ENCODE results near the gene LSR.

The LSR gene

DNA sequence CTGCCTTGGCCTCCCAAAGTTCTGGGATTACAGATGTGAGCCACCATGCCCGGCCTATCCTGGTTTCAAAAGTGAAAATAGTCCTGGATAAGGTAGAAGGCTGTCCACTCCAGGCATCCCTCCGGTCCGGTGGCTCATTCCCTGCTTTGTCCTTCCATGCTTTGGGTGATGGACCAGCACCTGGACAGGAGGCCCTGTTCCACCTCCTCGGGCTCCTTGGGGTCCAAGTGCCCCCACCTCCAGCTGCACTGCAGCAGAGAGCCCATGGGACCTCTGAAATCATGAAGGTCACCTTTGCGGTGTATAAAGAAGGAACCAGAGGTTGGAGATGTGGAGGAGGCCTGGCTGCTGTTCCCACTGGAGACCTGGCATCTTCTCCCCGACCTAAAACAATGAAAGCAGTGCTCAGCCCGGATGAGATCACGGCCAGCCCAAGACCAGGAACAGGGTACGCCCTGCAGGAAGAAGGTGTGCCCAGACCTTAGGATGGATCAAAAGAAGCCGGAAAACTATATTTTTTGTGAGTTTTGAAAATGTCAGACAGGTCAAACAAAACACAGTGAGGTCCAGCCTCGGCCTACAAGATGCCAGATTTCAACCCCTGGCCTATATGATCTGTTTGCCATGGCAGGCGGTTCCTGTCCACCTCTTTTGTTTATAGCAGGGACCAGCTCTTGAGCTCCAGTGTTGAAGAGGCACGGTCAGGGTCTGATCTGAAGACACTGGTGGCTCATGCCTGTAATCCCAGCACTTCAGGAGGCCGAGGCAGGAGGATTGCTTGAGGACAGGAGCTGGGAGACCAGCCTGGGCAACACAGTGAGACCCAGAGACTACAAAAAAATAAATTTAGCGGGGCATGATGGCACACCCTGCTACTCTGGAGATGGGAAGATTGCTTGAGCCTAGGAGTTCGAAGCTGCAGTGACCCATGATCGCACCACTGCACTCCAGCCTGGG is 5.8 kb downstream of the LSR start:
- Histone ChIP-seq H3K4me1 (ENCODE audit: control insufficient read depth, low read depth, low read length) (peaks cover 6% of the 10 kb centered on the region), H3K27ac (ENCODE audit: low read length) (no peak overlapping the region), H3K4me3 (ENCODE audit: low read length) (no peak overlapping the region), H3K27me3 (ENCODE audit: control insufficient read depth, insufficient read depth, low read length) (no peaks in the 10 kb centered on the region), H3K9me3 (ENCODE audit: control insufficient read depth, low read depth, low read length) (no peaks in the 10 kb centered on the region), H3K36me3 (ENCODE audit: control insufficient read depth, low read depth, low read length) (peaks cover 44% of the 10 kb centered on the region), H3K9ac (ENCODE audit: low read length) (no peak overlapping the region)

DNA sequence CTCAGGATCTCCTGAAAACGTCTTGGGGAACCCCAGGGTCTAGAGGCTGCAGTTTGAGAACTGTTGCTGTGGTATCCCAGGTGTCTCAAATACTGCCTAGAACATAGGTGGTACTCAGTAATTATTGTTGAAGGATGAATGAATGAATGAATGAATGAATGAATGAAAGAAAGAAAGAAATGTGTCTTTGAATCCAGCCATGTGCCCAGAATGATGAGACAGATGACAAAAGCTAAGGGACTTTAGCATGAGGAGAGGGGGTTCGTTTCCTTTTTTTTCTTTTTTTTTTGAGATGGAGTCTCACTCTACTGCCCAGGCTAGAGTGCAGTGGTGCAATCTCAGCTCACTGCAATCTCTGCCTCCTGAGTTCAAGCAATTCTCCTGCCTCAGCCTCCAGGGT is 7.8 kb downstream of the LSR start:
- Histone ChIP-seq H3K36me3 (ENCODE audit: control insufficient read depth, low read depth, low read length) (peaks cover 40% of the 10 kb centered on the region), H3K4me3 (ENCODE audit: low read length) (no peak overlapping the region), H3K9me3 (ENCODE audit: control insufficient read depth, low read depth, low read length) (no peaks in the 10 kb centered on the region), H3K27ac (ENCODE audit: low read length) (no peak overlapping the region), H3K9ac (ENCODE audit: low read length) (no peak overlapping the region), H3K27me3 (ENCODE audit: control insufficient read depth, insufficient read depth, low read length) (no peaks in the 10 kb centered on the region), H3K4me1 (ENCODE audit: control insufficient read depth, low read depth, low read length) (peaks cover 6% of the 10 kb centered on the region)

DNA sequence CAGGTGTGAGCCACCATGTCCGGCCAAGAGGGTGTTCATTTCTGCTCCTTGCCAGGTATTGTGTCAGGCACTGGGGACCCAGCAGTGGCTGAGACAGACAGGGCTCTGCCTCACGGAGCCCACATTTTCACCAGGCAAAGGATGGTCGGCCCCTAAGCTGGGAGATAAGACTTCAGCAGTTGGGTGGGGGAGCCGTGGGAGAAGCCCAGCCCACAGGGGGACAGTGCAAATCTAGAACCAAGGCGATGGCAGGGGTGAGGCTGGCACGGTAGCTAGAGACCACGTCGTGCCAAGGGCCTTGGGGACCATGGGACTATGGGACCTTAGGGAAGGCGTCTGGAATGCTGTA is 8.3 kb downstream of the LSR start:
- no peaks in the 10 kb centered on the region for H3K27me3 ChIP-seq (ENCODE audit: control insufficient read depth, insufficient read depth, low read length)
- no peak overlapping the region for H3K4me3 ChIP-seq (ENCODE audit: low read length)
- peaks cover 6% of the 10 kb centered on the region for H3K4me1 ChIP-seq (ENCODE audit: control insufficient read depth, low read depth, low read length)
- H3K36me3 ChIP-seq (ENCODE audit: control insufficient read depth, low read depth, low read length) = peaks cover 44% of the 10 kb centered on the region
- H3K9ac ChIP-seq (ENCODE audit: low read length) = no peak overlapping the region
- no peak overlapping the region for H3K27ac ChIP-seq (ENCODE audit: low read length)
- H3K9me3 ChIP-seq (ENCODE audit: control insufficient read depth, low read depth, low read length) = no peaks in the 10 kb centered on the region

DNA sequence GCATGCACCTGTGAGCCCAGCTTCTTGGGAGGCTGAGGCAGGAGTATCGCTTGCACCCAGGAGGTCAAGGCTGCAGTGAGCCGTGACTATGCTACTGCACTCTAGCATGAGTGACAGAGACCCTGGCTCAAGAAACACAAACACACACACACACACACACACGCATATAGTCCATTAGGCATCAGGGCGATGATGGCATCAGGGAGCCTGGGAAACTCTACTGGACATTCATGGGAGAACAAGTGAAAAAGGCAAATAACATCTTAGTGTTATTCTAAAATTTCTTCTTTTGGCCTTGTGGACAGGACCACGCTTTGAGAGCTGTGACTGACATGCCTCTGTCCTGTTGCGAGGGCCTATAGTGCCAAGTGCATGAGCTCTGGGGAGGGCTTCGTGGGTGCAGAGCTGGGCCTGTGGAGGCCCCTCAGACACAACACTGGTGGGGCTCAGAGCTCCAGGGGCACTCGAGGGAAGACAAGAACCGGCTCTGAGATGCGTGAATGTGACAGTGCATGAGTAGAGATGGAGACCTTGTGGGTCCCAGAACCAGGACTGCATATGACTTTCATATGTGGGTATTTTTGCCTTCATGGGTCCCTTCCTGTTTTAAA is 12.0 kb downstream of the LSR start:
- Histone ChIP-seq H3K4me1 (ENCODE audit: control insufficient read depth, low read depth, low read length) (no peaks in the 10 kb centered on the region), H3K27me3 (ENCODE audit: control insufficient read depth, insufficient read depth, low read length) (no peaks in the 10 kb centered on the region), H3K9ac (ENCODE audit: low read length) (no peak overlapping the region), H3K9me3 (ENCODE audit: control insufficient read depth, low read depth, low read length) (no peaks in the 10 kb centered on the region), H3K4me3 (ENCODE audit: low read length) (no peak overlapping the region), H3K27ac (ENCODE audit: low read length) (no peak overlapping the region), H3K36me3 (ENCODE audit: control insufficient read depth, low read depth, low read length) (peaks cover 57% of the 10 kb centered on the region)

DNA sequence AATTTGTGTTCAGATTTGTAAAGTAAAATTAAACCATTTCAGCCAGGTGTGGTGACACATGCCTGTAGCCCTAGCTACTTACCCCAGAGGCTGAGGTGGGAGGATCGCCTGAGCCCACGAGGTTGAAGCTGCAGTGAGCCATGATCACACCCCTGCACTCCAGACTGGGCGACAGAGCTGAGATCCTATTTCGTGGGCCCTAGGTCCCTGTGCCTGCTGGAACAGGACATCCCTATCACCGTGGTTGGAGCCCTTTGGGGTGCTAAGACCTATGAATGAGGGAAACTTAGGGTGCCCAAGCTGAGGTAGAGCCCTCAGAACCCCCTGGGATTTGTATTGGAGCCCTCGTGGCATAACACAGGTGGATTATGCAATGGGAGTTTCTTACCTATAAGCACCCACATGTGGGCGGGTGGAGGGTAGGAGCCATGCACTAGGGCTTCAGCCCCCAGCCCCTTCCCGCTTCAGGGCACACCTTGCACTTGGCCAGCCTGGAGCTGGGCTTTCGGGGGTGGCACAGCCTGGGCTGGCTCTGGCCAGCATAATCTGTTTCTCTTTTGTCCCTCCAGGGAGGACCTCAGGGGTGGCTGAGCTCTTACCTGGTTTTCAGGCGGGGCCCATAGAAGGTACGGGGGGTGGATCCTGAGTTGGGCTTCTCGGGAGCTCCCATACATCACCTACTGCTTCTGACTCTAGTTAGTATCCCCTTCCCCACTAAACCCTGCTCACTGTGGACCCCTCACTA is 12.7 kb downstream of the LSR start:
- Histone ChIP-seq H3K36me3 (ENCODE audit: control insufficient read depth, low read depth, low read length) (peaks cover 58% of the 10 kb centered on the region), H3K27ac (ENCODE audit: low read length) (no peak overlapping the region), H3K9ac (ENCODE audit: low read length) (no peak overlapping the region), H3K9me3 (ENCODE audit: control insufficient read depth, low read depth, low read length) (no peaks in the 10 kb centered on the region), H3K4me1 (ENCODE audit: control insufficient read depth, low read depth, low read length) (no peaks in the 10 kb centered on the region), H3K4me3 (ENCODE audit: low read length) (no peak overlapping the region), H3K27me3 (ENCODE audit: control insufficient read depth, insufficient read depth, low read length) (no peaks in the 10 kb centered on the region)

DNA sequence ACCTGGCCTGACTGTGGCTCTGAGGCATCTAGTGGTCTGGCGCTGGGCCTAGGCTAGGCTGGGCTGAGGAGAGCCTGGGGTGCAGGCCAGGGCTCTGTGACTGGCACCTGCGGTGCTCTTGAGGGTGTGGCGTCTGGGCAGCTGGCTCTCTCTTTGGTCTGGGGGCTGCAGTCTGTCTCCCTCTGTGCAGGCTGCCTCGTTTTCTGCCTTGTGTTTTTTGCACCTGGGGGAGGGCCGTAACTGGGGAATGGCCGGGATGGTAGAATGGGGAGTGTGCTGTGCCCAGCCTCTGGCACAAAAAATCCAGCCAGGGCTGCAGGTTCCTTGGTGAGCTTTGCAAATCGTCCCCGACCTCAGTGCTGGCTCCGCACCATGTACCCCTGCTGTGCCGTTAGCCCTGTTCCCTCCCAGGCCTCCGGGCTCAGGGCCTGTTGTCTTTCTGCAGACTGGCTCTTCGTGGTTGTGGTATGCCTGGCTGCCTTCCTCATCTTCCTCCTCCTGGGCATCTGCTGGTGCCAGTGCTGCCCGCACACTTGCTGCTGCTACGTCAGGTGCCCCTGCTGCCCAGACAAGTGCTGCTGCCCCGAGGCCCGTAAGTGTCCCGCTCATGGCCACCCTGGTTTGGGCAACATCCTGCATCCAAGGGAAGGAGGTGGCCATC is 13.4 kb downstream of the LSR start:
- Histone ChIP-seq H3K4me1 (ENCODE audit: control insufficient read depth, low read depth, low read length) (peaks cover 3% of the 10 kb centered on the region), H3K27ac (ENCODE audit: low read length) (no peak overlapping the region)

DNA sequence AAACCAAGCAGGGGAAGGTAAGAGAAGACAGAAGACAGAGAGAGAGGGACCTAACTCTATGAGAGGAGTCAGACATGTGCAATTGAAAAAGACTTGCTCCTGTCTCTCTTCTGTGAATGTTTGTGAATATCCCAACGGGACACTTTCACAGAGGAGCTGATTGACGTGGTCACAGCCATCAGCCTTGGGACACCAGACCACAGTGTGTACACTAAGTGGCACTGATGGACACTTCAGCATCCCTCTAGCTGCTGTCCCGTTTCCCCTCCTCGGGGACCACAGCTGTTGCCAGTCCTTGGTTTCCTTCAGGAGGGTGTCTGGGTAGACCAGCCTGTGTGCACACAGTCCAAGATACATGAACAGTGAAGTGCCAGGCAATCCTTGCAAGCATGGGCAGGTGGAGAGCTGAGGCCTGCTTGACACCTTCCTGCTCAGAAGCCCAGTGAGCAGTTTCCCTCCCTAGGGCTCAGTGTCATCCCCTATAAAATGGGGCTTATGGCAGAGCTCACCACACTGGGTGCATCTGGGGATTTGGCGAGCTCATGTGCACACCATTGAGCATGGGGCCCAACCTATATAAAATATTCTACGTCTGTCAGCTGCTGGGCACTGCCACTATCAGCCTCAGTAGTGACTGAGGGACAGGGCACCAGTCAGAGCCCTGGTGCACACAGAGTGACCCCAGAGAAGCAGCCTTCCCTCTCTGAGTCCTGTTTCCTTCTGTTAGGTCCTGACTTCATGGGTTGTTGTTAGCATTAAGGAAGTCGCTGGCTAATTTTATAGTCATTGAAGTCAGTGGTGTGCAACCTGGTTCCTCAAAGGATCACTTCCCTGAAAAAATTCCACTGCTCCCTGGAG is 15.7 kb downstream of the LSR start:
- Histone ChIP-seq H3K4me3 (ENCODE audit: low read length) (no peak overlapping the region), H3K4me1 (ENCODE audit: control insufficient read depth, low read depth, low read length) (peaks cover 3% of the 10 kb centered on the region), H3K36me3 (ENCODE audit: control insufficient read depth, low read depth, low read length) (peaks cover 52% of the 10 kb centered on the region), H3K9me3 (ENCODE audit: control insufficient read depth, low read depth, low read length) (no peaks in the 10 kb centered on the region), H3K27me3 (ENCODE audit: control insufficient read depth, insufficient read depth, low read length) (no peaks in the 10 kb centered on the region), H3K9ac (ENCODE audit: low read length) (no peak overlapping the region), H3K27ac (ENCODE audit: low read length) (no peak overlapping the region)

More for the DNA sequence above, 13.4 kb downstream of the LSR start:
- H3K36me3 ChIP-seq (ENCODE audit: control insufficient read depth, low read depth, low read length) = peaks cover 59% of the 10 kb centered on the region
- no peaks in the 10 kb centered on the region for H3K27me3 ChIP-seq (ENCODE audit: control insufficient read depth, insufficient read depth, low read length)
- H3K4me3 ChIP-seq (ENCODE audit: low read length) = no peak overlapping the region
- no peak overlapping the region for H3K9ac ChIP-seq (ENCODE audit: low read length)
- no peaks in the 10 kb centered on the region for H3K9me3 ChIP-seq (ENCODE audit: control insufficient read depth, low read depth, low read length)

DNA sequence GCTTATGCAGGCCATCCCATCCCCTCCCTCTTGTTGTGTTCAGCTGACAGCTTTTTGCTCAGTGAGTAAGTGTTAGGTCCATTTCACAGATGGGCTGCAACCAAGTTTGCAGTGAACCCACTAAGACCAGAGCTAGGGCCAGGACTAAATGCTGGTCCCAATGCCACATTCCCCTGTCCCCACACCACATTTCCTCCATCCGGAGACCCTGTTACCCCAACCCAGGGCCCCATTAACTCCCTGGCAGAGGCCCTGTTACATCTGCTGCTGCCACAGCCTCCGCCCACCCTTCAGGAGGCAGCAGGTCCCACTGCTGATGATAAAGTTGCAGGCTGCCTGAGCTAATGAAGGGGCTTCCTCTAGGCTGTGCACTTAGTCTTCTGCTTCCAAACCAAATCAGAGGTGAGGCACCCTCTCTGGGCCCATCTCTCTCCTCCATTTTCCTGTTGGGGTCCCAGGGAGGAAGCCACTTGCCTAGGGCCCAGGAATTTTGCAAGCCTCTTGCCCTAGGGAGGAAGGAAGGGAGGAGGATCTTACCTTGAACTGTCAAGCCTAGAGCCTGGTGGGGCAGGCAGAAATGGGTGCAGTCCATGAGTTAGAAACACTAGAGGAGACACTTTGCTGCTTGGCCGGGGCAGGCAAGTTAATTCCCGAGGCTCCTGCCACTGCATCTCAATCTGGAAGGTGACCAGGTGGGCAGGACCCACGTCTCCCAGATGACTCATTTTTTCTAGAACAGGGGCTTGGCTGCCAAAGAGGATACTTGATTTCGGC is 16.5 kb downstream of the LSR start:
- Histone ChIP-seq H3K9me3 (ENCODE audit: control insufficient read depth, low read depth, low read length) (no peaks in the 10 kb centered on the region), H3K4me1 (ENCODE audit: control insufficient read depth, low read depth, low read length) (peaks cover 3% of the 10 kb centered on the region), H3K27me3 (ENCODE audit: control insufficient read depth, insufficient read depth, low read length) (no peaks in the 10 kb centered on the region), H3K4me3 (ENCODE audit: low read length) (no peak overlapping the region), H3K9ac (ENCODE audit: low read length) (no peak overlapping the region), H3K27ac (ENCODE audit: low read length) (no peak overlapping the region), H3K36me3 (ENCODE audit: control insufficient read depth, low read depth, low read length) (peaks cover 47% of the 10 kb centered on the region)

DNA sequence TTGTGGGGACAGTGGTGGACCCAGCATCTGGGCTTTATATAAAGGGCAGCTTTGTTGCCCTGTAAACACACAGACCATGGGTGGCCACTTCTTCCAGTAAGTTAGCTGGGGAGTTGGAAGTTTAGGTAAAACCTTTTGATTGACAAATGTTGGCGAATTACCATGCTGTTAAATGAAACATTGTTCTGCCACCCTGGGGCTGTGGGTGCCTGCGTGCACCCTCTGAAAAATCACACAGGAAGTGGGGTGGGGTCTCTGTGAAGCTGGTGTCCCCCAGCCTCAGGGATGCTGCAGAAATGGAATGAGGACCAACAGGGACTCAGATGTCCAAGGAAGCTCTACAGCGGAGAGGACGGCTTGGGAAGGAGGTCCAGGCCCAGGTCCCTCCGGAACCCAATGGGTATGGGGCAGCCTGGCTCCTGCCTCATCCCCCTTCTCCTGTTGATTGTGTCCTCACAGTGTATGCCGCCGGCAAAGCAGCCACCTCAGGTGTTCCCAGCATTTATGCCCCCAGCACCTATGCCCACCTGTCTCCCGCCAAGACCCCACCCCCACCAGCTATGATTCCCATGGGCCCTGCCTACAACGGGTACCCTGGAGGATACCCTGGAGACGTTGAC is 17.2 kb downstream of the LSR start:
- Histone ChIP-seq H3K4me1 (ENCODE audit: control insufficient read depth, low read depth, low read length) (peaks cover 3% of the 10 kb centered on the region), H3K27me3 (ENCODE audit: control insufficient read depth, insufficient read depth, low read length) (no peaks in the 10 kb centered on the region), H3K9ac (ENCODE audit: low read length) (no peak overlapping the region), H3K9me3 (ENCODE audit: control insufficient read depth, low read depth, low read length) (no peaks in the 10 kb centered on the region), H3K36me3 (ENCODE audit: control insufficient read depth, low read depth, low read length) (peaks cover 51% of the 10 kb centered on the region), H3K27ac (ENCODE audit: low read length) (no peak overlapping the region), H3K4me3 (ENCODE audit: low read length) (no peak overlapping the region)
